RPMI8226 (cell line): ENCODE results near the gene YIF1A.

Experiments used
- DNase-seq: peaks from one replicate; pipeline ENCODE4 v3.0.0-alpha.2; 2015

The YIF1A gene, protein sequence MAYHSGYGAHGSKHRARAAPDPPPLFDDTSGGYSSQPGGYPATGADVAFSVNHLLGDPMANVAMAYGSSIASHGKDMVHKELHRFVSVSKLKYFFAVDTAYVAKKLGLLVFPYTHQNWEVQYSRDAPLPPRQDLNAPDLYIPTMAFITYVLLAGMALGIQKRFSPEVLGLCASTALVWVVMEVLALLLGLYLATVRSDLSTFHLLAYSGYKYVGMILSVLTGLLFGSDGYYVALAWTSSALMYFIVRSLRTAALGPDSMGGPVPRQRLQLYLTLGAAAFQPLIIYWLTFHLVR

DNA sequence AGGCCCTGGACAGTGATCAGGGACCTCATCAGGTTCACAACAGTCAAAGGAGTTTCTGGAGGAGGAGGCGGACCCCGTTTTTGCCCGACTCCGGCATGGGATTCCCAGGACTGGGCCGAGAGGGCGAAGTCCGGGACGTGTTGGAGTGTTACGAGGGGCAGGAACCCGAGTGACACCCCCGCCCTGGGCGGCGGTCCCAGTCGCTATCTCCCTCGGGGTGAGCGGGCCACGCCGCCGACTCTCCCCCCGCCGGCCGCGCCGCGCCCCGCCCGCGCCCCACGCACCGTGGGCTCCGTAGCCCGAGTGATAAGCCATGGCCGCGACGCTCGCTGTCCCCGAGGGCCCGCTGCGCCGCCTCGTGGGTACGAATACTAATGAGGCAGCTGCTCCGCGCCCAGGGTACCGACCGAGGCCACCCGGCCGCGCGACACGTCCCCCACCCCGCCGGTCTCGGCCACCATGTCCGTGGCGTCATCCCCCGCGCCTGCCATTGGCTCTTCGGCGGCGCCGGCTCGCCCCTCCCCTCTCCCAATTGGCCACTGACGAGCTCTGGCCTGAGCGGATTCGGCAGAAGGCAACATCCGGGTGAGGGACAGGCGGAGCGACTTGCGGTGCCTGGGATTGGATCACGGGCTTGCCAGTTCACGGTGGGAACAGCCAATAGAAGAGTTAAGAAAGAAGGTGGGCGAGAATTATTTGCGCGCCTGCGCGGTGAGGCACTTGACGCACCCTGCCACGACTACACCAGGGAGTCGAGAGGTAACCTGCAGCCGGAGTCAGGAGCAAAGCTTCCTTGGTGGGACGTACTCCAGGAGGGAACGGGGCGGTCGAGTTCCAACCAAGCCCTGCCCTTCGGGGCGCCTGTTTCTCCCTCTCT lies at the start of gene YIF1A:
Gene YIF1A (minus strand): TSS at position 473 of the 877 bp plus-strand sequence. CDS start 158 bp downstream, at position 315.
- DNase-seq, result peak; percentile 100

DNA sequence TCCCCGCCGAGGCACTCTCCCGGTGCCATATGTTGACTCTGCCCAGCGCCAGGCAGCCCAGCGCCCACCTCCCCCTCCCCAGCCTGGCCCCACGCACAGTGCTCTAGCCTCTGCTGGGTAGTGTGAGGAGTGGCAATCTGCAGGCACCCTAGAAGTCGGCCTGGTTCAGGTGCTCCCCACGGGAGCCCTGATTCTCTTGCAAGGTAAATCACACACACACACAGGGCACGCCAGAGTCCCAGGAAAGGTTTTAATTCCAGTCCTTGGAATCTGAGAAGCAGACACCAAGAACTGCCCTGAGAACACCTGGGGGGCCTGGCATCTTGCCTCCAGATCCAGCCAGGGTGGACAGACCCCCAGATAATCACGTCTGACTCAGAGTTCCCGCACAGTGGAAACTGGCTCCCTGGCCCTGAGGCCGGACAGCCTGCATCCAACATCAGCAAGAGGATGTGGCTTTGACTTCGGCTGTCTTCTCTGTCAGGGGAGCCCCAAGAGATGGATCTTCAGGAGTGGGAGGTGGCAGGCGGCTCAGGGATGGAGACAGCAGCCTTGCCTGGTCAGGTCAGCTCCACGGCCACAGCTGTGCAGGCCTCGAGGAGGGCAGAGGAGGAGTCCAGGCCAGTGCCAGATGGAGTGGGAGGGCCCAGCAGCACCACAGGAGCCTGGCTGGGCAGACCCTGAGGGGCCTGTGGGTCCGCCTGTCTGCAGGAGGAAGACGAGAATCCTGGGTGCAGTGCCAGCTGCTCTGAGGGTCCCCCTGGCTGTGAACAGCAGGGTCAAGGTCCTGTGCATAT lies 48.4 kb upstream of the YIF1A start:
- no peak for DNase-seq

DNA sequence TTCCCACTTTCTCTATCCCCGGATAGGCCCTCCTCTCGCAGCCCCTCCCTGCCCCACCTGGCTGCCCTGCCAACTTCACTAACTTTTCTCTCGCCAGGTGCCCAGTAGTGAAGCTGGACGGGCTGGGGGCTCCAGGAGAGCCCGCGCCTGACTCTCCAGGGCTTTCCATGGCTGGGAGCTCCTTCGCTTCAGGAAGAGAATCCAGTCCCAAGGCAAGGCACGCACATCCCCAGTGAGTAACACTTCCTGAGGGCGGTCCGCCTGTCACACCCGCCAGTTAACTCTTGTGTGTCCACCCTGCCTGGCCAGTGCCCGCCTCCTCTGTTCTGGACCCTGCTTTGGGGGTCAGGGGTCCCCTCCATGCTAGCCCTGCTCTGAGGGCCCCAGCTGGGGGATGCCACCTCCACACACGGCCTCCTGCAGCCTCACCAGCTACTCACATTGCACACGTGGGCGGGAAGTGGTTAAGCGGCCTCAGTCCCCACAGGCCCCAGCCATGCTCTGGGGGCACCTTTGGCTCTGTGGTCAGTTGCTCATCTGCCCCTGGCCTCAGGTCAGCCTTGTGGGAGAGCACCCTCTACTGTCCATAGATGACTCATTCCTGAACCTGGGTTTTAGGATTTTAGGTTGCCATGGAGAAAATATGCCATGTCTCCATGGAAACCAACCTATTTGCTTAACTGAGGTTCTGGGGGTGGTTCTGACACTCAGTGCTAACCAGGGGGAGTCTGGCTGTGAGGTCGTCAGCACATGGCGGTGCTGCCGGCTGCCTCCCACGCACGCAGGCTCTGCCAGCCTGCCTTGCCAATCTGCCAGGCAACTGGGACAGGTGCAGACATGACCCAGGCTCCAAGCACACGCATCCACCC lies 47.5 kb upstream of the YIF1A start, which contains the start of gene RIN1:
Gene RIN1 (minus strand): TSS at position 201 of the 869 bp plus-strand sequence. CDS start 32 bp downstream, at position 169.
- no peak for DNase-seq

DNA sequence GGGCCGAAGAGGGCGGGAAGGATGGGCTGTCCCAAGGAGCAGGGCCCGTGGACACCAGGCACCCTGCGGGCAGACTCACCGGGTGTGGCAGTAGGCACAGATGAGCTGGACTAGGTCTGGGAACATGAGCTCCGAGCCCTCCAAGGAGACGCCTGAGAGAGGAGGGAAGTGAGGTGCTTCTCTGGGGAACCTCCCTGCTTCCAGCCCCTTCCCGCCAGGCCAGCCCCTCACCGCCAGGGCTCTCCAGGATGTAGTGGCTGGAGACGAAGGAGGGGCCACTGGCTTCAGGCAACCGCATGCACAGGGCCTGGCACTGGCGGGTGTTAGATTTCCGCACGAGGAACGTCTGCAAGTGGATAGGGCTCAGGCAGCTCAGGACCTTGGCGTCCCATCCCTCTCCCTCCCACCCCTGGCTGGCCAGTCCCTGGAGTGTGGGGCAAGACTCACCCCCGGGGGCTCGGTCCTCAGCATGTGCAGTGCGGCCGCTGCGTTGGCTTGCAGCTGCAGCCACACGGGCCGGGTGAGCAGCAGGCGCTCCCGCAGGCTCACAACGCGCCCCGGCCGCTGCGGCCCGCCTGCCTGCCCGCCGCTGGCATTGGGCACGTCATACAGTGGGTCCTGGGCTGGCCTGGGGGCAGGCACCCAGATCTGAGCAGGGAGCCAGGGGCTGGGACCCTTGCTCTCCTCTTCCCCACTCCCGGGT lies 46.7 kb upstream of the YIF1A start:
- DNase-seq, result no peak

DNA sequence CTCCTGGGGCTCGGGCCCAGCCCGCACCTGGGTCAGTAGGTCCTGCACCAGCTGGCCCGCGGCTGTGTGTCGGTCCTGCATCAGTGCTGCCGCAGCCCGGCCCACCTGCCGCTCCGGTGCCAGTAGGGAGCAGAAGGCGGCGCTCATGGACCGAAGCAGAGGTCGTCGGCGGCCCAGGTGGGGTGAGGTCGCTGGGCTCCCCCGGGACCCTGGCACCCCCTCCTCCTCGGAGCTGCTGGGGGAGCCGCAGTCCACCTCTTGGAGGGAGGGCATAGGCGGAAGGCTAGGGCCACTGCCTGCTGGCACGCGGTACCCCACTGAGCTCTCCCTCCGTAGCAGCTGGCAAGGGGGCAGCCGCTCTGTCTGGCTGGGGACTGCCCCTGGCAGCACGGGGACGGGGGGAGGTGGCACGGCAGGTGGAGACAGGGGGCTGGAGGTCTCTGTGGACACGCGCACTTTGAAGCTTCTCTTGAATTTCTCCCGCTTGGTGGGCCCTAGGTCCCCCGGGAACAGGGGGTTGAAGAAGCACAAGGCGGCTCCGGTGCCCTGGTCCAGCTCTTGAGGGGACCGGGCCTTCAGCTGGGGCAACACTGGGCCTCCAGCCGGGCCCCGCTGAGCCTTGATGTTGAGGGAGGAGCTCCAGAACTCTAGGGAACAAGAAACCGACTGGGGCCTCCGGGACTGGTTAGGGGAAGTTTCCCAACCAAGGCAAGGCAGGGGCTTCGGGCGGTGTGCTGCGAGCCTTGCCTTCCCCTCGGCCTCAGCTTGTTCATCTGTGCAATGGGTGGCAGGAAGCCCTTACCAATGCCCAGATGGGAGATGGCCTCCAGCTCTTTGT lies 45.9 kb upstream of the YIF1A start:
- DNase-seq, result no peak

DNA sequence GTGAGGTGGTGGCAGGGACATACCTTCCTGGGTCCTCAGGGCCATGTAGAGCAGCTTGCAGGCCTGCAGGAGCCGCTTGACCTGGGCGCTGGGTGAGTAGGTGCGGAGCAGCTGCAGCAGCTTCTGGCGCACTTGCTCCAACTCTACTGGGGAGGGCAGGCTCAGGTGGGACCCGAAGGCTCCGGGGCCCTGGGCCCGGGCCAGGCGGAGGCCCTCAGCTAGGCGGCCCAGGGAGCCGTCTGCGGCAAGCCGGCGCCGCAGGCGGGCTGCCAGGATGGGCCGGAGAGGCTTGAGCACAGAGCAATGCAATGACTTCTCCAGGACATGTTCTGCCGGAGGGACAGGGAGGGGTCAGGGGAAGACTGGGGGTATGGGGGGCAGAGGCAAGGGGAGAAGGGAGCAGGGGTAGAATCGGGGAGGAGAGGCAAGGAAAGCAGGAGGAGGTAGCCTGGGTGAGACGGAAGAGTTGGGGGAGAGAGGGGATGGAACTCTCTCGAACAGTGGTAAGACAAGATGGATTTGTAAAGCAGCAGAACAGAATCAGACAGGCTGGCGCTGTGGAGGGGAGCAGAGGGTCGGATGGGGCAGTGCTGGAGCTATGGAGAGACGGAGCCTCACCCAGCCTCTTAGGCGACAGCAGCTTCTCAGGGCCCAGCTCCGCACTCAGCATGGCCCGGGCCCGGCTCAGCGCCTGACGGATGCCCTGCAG lies 45.1 kb upstream of the YIF1A start:
- no peak for DNase-seq

DNA sequence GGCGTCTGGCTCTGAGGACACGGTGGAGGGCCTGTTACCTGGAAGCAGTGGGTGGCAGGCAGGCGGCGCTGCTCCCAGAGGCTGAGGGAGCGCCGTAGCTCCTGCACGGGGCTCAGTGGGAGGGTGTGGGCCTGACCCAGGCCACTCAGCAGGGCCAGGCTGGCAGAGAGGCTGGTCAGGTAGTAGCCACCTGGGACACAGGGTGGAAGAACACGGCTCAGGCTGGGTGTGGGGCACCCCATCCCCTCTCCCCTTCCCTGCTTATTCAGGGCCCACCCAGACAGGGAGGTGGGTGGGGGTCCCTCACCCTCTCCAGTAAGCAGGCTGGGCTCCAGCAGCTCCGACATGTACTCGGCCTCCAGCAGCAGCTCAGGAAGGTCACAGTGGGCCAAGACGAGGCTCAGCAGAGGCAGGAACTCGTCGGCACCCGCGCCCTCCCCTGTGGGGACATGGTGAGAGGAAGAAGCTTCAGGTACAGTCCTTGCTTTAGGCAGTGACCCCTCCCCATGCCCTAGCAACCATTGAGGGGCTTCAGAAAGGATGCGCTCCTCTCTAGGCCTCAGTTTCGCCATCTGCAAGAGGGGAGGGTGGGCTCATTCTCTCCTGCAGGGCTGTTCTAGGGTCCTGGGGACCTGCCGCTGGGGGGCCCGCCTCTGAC lies 44.4 kb upstream of the YIF1A start:
- no peak for DNase-seq

DNA sequence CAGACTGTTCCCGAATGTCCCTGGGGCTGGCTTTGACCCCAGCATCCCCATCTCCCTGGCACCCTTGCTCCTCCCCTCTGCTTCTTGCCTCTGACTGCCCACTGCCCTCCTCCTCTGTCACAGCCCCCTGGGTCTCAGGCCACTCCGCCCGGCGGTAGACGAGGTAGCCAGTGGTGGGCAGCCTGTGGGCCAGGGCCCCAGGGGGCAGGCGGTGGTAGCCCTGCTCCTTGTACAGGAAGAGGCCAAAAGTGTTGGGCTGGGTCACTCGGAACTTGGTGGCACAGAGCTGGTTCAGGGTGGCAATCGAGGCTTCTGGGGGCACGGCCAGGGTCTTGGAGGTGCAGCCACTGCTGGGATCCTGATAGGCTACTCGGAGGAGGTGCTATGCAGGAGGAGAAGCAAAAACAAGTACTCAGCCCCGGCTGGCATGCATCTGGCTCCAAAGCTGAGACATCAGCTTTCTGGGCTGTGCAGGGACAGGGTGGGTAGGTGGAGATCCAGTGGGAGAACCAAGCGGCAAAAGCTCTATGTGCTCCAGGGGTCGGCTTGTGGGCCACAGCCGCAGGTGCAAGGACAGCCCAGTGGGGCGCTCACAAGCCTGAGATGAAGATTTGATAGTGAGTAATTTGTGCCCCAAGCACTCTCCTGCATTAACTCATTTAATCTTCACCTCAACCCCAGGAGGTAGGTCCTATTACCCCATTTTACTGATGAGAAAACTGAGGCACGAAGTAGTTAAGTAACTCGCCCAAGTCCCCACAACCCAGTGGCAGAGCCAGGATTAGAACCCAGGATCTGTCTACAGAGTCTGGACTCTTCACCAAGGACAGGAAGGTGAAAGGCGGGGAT lies 43.7 kb upstream of the YIF1A start:
- no peak for DNase-seq

DNA sequence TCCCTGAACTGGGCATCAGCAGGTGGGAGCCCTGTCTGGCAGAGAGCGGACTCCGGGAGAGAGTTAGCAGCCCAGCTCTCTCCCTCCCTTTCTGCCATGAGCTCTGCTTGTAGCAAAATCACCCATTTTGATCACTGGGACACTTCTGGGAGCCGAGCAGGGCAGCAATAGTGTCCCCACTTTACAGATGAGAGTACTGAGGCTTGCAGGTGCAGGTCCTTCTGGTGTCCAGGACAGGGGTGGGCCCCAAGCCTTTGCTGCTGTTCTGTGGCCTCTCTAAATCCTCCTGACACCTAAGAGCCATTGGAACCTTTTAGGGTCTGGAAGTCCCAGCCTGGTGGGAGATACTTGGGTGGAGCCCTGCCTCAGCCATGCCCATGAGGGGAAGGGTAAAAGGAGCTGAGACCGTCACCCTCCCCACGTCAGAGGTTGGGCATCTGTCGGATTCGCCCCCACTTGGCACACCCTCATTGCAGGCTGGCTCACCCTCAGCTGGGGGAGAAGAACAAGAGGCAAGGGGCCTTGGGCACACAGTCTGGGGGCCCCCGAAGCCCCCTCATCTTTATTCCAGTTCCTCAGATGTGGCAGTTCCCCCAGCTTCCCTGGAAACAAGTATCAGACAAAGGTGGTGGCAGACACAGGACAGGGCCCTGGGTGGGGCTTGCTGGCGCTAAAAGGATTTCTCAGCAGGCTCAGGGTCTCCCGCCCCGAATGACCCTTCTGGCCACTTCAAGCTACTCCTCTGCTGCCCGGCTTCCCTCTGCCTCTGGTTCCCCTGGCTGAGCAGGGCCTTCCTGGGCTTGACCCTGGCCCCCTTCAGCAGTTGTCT lies 42.8 kb upstream of the YIF1A start:
- no peak for DNase-seq

DNA sequence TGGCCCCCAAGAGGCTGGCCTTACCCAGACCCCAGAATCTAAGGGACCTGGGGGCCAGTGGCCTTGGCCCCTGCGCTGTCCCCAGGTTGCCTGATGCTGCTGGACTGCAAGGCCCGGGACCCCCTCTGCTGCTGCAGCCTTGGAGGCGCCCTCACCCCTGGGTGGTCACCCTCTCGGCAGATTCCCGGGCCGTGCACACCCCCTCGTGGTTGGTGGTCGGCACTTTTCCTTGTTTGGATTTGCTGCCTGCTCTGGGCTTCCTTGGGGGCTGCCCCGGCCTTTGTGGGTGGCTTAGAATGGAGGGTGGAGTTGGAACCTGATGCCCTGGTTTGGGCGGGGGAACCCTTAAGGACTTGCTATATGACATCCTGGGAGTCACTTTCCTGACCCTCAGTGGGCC lies 42.0 kb upstream of the YIF1A start:
- DNase-seq, result no peak

DNA sequence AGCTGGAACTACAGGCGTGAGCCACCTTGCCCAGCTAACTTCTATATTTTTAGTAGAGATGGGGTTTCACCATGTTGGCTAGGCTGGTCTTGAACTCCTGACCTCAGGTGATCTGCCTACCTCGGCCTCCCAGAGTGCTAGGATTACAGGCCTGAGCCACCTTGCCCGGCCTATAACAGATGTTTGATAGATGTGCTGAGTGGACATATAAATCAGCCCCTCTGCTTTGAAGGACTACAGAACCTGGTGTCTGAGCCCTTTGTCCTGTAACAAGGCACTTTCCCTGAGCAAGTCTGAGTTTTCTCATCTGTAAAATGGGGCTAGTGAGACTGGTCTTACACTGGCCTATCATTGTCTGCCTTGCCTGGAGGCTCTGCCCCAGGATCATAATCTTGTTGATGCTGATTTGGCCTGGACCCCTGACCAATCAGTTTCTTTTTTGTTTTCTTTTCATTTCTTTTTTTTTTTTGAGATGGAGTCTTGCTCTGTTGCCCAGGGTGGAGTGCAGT lies 40.3 kb upstream of the YIF1A start:
- DNase-seq, result no peak

DNA sequence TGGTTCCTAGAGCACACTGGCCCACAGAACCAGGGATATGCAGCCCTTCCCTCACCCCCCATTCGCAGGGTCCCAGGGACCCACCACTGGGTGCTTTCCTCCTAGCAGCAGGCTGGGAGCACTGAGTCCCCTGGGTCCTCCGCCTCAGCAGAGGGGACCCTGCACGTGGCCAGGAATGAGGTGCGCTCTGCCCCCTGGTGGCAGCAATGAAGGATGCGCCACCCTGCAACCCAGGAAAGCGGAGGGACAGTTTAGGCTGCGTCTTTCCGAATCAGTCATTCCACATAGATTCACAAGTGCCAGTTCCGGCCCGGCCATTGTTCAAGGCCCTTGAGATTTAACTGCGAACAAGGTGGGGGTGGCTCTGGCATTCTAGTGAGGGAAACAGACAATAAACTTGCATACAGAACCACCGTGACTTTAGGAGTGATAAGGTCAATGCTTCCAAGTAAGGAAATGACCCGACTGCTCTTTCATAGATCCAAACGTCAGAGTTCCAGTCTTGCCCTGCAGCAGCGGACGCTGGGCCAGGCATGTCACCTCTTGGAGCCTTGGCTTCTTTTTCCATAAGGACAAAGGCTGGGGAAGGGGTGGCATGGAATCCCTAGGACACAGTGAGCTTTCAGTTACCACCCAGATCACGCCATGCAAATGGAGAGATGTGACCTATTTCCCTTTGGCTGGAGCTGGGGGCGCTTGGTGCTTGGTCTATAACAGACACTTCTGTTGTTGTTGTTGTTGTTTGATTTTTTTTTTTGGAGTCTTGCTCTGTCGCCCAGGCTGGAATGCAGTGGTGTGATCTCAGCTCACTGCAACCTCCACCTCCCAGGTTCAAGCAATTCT lies 39.6 kb upstream of the YIF1A start:
- peak; percentile 83 for DNase-seq

DNA sequence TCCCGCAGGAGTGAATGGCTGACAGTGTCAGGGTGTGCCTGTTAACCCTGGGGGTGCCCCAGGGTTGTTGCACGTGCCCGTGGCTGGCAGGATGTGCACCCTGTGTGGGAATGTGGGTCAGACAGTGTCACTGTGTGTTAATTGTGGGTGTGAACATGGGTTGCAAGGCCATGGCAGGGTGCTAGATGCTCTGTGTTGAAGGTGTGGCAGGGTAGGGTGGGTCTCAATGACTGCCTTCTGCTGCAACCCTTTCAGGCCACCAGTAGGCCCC lies 39.0 kb upstream of the YIF1A start:
- no peak for DNase-seq

DNA sequence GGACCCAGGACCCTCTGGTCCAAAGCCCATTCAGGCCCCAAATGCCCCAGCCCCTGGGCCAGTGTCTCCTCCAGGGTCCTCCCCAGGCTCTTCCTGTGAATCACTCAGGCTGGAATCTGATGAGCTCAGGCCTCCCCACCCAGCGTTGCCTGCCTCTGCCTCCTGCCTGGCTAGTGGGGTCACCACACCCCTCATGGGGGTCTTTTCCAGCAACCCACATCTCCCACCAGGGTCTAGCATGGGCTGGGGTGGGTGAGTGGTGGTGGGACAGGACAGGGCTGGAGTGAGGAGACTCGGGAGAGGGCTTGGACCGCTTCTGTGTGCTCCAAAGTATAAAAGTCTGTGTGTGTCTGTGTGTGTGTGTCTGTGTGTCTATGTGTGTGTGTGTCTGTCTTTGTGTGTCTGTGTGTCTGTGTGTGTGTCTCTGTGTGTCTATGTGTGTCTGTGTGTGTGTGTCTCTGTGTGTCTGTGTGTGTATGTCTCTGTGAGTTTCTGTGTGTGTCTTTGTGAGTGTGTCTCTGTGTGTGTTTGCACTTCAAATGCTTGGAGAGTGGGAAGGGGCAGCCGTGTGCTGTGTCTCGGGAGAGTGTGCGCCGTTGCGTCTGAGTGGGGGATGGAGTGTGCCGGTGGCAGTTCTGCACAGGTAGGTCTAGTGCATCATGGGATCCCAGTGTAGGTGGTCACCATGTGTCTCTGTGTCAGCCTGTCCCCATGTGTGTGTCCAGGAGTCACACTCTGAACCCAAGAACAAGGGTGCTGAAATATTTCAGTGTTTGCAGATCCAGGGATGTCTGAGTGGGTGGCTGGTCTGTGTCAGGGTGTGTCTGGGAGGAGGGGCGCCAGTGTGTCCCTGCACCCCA lies 38.5 kb upstream of the YIF1A start:
- no peak for DNase-seq
